NCI-H146 treated with DMSO at 0.1 percent for 48 hours (cell line): ENCODE data around the gene CREM.

Experiments used
- DNase-seq: peaks from one replicate; lab custom pipeline; 2025; ENCODE audit not compliant: unreplicated experiment; lab: John Stamatoyannopoulos, UW

Gene CREM

DNA sequence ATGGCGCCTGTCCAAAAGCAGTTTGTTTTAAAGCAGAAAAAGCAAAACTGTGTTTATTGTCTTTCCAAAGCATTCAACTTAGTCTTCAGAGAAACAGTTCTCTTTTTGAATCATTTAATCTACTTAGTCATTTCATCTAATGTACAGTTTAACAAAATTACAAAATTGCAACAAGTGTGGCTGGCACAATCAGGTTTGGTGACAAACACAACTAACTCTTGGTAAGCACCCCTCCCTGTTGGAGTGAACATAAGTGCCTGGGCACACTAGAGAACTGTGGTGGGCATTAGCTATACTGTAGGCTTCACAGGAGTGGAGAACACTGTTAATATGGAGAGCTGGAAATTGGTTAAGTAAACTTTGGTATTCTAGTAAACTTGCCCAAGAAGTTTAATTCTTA lies 6.9 kb downstream of the CREM start:
- no peak for DNase-seq

DNA sequence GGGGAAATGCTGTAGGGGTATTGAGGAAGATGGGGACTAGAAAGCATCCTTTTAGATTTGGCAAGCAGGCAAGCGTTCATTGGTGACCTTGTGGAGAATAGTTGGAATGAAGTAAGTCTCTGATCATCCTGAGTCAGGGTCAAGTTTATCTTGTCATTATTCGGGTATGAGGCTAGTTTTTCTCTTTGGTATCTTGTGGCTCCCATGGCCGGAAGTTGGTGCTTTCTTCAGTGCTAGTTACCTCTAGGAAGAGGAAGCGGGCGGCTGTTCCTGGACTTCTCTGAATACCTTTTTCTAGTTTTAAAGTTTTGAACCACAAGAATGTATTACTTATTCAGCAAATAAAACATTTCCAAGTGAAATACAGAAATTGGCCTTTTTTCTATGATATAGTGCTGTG lies 9.2 kb downstream of the CREM start:
- DNase-seq: no peak

DNA sequence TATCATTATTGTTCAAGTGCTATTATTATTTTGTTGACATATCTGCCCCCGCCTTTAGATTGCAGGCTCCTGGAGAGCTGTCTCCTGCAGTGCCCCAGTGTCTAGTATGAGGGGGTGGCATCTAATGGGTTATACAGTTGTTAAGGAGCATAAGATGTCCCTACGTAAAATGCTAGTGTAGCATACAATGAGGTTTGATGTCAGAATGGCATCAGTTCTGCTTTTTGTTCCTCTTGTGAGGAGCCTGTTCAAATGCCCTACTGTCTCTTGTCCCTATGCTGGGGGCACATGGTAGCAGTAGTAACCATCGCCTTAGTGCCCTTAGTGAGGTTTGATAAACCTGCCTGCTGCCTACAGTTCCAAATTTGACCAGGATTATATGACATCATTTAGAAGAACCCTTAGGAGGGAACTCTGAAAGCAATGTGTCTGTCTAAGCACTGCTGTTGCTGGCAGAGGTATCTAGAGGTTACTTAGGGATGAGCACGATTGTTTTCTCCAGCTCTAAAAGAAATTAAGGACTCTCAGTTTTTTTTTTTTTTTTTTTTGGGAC lies 9.7 kb downstream of the CREM start:
- no peak for DNase-seq

DNA sequence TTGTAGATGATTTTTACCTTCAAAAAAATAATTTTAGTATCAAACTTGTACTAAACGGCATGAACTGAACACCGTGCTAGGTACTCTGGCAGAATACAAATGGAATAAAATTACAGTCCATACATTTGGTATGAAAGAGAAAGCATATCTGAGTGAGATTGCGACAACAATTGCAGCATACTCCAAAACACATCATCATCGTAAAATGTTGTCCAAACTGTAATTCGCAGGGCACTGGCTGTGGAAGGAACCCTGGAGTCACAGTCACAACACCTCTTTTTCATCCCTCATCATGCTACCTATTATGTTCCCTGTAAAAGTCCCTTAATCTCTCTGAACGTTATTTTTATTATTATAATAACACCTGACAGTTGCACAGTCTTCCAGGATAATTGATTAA lies 13.5 kb downstream of the CREM start:
- DNase-seq: no peak

DNA sequence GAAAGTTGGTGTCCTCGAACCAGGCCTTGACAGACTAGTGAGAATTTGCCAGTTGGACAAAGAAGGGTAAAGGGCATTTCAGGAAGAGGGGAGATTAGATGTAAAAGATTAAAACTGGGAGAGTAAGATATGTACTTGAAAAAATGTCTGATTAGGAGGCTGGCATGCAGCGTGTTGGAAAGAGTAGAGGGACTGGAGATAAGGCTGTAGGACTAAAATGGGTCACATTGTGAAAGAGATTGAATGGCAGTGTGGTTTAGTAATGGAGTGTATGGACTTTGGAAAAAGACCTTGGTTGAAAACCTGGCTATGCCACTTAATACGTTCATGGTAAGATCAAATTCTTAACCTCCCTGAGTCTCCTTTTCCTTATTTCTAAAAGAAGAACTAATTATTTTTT lies 14.1 kb downstream of the CREM start:
- no peak for DNase-seq

DNA sequence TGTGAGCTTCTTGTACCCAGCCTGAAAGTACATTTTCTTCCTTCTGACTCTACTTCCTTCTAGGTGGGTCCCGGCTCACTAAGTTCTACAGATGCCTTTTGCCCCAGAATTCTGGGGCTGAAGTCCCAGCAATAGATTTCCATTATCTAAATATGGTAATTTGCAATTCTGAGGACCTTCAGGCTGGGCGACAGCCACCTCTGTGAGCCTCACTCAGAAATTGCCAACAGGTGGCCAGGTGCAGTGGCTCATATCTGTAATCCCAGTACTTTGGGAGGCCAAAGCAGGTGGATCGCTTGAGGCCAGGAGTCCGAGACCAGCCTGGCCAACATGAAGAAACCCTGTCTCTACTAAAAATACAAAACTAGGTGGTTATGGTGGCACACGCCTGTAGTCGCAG lies 23.7 kb downstream of the CREM start:
- DNase-seq: no peak

DNA sequence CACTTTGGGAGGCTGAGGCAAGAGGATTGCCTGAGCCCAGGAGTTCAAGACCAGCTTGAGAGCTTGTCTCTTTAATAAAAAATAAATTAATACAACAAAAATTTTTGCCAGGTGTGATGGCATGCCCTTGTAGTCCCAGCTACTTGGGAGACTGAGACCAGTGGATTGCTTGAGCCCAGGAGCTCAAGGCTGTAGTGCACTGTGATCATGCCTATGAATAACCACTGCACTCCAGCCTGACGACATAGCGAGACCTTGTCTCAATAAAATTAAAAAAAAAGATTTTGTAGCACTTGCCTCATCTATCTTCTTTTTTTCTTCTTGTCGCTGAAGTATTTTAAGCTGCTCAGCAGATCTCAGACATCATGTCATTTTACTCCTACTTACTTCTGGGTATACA lies 26.3 kb downstream of the CREM start:
- DNase-seq: no peak

DNA sequence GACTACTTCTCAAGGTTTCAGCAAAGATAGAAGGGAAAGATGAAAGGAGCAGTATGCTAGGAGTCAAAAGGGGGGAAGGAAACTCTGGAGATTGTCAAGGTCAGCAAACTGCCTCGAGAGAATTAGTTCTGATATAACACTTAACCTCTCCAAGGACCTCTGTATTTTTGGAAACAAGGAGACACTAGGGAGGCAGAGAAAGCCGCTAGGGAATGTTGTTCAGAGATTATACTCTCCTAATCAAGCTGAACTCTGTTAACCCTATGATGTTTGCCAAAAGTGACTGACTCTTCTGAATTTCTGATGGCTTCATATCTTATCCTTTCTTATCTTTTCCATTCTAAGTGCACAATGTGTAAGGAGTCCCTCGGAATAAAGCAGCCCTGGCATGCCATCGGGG lies 27.1 kb downstream of the CREM start:
- DNase-seq: no peak

DNA sequence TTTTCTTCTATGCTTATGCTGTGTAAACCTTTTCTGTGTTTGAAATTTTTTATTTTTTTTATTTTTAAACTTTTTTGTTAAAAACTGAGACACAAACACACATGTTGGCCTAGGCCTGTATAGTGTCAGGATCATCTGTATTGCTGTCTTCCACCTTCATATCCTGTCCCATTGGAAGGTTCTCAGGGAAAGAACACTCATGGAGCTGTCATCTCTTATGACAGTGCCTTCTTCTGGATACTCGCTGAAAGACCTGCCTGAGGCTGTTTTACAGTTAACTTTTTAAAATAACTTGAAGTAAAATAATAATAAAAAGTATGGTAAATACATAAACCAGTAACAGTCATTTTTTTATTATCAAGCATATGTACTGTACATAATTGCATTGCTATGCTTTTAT lies 34.1 kb downstream of the CREM start:
- no peak for DNase-seq

DNA sequence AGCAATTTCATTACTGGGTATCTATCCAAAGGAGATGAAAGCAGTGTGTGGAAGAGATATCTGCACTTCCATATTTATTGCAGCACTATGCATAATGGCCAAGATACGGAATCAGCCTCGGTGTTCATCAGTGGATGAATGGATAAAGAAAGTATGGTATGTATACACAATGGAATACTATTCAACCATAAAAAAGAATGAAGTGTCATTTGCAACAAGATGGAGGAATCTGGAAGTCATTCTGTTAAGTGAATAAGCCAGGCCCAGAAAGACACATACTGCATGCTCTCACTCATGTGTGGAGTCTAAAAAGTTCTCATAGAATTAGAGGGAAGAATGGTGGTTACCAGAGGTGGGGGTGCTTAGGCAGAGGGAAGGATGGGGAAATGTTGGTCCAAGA lies 35.3 kb downstream of the CREM start:
- no peak for DNase-seq

DNA sequence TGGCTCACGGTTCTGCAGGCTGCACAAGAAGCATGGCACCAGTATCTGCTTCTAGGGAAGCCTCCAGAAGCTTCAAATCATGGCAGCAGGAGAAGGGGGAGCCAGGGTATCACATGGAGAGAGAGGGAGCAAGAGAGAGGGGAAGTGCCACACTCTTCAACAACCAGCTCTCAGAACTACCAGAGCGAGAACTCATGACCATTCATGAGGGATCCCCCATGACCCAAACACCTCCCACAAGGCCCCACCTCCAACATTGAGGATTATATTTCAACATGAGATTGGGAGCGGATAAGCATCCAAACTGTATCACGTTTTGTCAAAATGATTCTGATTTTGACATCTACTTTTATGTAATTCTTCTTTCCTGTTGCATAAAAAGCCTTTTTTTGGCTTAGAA lies 38.5 kb downstream of the CREM start:
- no peak for DNase-seq

DNA sequence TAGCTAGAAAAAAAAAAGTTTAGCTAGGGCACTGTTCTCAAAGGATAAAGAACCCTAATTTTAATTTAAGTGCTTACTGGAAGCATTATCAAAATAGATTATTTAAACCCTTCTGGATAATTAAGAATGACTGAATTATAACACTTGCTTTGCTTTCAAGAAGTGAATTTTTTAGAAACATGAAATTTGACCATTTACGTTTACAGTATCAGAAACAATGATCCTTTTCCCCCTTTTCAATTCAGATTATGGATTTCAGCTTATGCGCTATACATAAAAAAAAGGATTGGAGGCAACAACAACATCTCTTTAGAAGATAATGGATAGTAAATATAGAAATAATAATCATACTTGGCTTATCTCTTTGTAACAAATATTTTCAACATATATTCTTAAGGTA lies 39.2 kb downstream of the CREM start:
- DNase-seq: no peak

DNA sequence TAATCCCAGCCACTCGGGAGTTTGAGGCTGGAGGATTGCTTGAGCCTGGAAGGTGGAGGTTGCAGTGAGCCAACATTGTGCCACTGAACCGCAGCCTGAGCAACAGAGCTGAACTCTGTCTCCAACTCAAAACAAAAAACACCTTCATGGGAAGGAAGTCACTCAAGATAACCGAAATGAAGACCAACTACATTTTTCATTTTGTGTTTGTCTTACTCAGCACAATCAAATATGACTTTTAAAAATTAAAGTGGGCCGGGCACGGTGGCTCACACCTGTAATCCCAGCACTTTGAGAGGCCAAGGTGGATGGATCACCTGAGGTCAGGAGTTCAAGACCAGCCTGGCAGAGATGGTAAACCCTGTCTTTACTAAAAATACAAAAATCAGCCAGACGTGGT lies 40.0 kb downstream of the CREM start:
- DNase-seq: no peak

DNA sequence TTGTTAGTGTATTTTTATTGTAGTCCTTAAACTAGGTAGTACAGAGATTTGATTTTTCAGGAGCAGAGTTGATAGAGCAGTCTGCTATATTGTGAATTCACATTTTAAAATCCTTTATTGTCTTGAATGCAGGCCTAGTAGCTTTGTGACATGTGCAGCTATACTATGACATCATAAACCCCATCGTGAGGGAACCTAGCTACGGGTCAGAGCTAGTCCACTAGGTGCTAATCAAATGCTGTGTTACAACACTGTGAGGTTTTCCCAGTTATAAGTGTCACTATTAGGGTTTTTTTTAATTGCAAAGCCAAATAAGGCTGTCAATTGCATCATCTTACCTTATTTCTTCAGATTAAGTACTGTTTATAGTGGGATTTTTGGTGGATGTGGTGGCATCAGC lies 40.7 kb downstream of the CREM start:
- DNase-seq: no peak

DNA sequence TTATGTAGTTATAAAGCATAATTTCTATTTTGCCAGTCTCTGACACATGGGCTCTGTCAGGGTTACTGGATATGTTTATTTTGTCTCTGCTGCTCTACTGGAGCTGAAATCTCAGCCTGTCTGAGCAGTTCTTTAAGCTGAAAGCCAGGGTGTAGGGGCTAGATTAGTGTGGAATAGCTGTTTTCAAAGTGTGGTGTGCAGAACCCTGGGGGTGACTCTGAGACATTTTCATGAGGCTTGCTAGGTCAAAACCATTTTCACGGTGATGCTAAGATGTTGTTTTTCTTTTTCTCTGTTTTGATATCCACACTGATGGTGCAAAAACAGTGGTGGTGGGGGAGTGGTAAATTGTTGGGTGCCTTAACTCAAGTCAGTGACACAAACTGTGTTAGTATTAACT lies 45.5 kb downstream of the CREM start:
- no peak for DNase-seq

DNA sequence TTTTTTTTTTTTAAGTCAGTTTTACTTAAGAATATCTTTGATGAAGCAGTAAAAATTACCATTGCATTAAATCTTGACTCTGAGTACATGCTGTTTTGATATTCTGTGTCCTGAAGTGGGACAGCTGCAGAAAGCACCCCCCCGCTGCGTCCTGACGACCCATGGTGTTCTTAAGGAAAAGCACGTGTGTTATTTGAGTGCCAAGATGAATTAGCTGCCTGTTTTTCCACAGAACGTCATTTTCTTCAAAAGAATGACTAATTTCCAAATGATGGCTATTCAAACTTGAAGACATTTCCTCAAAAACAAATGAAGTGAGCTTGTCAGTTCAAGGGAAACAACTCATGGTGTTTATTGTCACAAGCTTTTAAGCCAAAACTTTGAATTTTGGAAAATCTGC lies 45.9 kb downstream of the CREM start:
- no peak for DNase-seq

DNA sequence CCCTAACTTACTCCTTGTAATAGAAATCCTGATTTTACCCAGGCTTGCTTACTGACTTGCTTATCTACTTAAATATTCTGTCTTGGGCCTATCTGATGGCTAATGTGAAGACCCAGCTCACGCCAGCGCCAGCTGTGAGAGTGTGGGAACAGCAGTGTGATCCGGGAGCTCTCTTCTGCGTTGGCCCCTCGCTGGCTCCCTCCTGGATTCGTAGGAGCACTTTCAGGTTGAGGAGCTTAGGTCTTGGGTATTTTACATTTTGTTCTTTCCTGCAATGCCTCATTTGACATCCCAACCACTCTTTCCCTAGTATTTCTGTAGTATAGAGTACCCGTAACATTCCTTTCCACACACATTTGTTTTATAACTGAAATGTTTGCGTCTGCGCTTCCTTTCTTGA lies 51.7 kb downstream of the CREM start:
- no peak for DNase-seq

DNA sequence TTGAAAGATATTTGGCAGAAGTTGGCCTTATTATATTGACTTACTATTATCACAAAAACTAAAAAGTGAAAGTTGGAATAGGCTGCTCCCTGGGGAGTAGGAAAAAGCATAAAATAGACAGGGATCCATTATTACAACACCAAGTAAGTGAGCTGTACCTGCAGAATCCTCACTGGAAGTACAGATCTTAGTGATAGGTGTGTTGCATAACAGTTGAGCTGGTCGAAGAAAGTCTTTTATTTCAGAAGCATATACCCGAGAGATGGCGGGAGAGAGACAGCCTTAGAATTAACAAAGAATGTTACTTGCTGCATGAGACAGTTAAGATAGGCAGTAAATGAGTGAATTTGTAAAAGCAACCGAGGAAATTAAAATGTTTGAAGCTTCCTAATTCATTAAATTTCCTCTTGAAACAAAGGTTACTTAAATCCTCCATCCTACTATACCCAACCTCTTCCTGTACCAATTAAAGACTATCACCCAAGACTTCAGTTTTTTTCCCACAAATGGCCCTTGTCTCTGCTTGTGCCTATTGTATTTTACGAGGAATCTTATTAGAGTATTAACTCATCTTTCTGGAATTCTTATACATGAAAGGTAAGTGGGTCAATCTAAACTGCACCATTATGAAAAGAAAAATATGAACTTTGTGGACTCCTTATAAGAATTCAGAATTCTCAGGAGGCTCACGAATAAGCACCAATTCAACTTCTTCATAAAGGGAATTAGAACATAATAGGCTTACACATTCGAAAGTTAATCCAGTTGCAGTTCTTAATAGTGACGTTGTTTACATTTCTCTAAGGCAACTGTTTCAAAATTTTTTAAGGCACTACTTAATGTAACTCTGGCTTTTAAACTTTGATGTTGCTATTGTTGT lies 56.2 kb downstream of the CREM start:
- no peak for DNase-seq

DNA sequence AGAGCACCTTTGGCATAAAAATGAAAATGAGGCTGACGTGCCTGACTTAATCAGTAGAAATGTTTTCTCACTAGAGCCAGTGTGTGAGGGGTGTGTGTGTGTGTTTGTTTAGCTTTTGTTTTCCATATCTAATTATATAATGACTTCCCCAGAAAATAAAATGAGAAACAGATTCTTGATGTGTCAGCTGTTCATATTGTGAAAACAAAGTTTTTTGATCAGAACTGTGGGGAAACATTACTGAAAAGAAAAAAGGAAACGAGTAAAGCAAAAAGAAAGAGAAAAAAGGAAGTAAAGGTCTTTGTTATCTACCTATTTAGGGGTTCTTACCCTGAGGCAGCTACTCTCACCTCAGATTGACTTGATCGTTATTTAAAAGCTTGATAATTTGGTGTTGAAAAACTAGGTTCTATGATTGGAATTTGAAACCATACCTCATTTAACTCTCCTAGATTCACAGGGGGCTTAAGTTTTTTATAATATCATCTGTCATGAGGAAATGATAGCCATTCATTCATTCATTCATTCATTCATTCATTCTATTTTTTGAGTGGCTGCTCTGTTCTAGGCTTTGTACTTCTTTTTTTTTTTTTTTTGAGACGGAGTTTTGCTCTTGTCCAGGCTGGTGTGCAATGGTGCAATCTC lies 58.0 kb downstream of the CREM start:
- peak; percentile 14 for DNase-seq

DNA sequence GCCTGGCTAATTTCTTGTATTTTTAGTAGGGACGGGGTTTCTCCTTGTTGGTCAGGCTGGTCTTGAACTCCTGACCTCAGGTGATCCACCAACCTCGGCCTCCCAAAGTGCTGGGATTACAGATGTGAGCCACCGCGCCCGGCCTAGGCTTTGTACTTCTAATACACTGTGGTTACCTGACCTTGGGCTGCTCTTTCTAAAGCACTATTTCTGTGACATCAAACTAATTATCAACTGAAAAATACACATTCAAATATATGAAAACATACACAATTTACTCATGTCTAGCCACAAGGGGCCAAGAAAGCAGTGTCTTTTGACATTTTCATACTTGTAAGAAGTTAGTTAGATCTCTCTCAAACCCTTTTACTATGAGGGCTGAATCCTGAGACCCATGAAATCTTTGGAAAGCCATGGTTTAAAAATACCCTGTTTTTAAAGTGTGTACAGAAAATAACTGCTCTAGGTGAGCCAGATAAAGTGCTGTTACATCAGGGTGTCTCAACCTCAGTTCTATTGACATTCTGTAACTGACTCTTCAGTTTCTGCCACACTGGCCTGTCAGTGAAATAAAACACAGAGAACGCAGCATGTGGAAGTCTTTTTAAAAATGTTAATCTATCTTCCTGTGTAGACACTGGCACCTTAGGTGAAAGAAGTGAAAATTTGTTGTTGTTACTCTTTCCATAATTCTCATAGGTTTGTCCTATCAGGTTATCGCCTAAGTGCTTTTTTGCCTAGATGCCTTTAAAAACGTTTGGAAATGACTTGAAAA lies 58.8 kb downstream of the CREM start:
- DNase-seq: no peak

DNA sequence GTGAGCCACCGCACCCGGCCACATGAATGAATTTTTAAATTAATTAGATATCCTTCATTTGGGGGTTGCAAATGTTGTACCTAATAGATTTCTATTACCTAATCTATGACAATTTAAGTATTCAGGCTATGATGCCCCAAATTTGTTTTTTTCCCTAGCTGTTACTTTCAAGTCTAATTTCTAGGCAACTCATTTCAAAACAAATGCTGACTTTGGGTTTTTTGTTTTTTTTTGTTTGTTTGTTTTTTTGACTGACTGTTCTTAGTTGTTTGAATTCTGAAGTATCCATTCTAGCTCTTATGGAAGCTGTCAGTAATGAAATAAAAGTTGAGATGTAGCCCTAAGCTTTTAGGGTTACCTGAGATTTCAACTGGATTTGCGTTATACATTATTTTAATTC lies 62.3 kb downstream of the CREM start:
- no peak for DNase-seq

DNA sequence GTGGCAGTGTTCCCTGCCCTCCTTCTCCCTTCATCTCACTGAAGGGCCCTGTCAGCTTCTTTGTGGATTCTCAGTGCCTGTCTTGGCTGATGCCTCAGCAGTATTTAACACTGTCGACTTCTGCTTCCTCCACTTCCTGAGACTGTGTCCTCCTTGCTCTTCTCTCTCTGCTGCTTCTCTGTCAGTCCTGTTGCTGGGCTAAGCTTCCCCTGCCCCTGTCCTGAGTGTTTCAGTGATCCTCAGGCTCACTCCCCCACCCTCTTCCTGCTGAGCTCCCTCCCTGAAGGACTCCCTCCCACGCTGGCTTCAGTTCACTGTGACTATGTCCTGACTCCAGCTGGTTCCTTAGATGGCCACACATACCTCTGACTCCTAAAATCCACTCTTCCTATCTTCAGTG lies 64.9 kb downstream of the CREM start:
- DNase-seq: no peak
